B cell (primary cell): ENCODE results near the gene RASSF8. TPM values are rescaled to one million over a fixed set of nuclear protein-coding genes. Genes with fewer than 3 reads are reported as not detected.

ENCODE experiments used
- ATAC-seq: fragments of 200-7000 bp; cut with Tn5 transposase; one replicate; pipeline ENCODE4 v1.10.0; 2021; ENCODE audit warnings: low read depth, mild to moderate bottlenecking, moderate number of reproducible peaks, moderate library complexity
- CTCF ChIA-PET: fragments of 350-600 bp; sonication (Branson Sonifier 250); formaldehyde crosslinking; loops from one replicate; lab custom pipeline; 2021; ENCODE audit warnings: antibody characterized with exemption, inconsistent platforms; lab: Charles Lee
- POLR2A ChIA-PET: fragments of 350-600 bp; sonication (Branson Sonifier 250); formaldehyde crosslinking; loops from one replicate; lab custom pipeline; 2021; ENCODE audit warnings: antibody characterized with exemption; lab: Charles Lee
- DNase-seq: peaks from one replicate; pipeline ENCODE4 v3.0.0; 2013
- H2AFZ ChIP-seq: 2 replicates; pipeline ENCODE4 v1.6.1; 2012; ENCODE audit warnings: mild to moderate bottlenecking, low read depth, low read length; ENCODE audit not compliant: insufficient read depth, poor library complexity, severe bottlenecking
- H3K27ac ChIP-seq, 2 donors: 1 replicate in 1 of 2; 2 replicates in 1 of 2; pipeline ENCODE4 v1.5.1; 2012 to 2013; ENCODE audit warnings: low read length in 2 of 2, mild to moderate bottlenecking in 2 of 2, moderate library complexity in 1 of 2
- H3K27me3 ChIP-seq, 4 experiments: fragments of 200-600 bp in 1 of 4; sonication (generic) in 1 of 4; replicated peaks in 1 of 4; 1 replicate in 2 of 4; 2 replicates in 2 of 4; pipeline versions ENCODE4 v1.6.1 to v1.7.0; 2013 to 2016; ENCODE audit warnings: low read length in 3 of 4, mild to moderate bottlenecking in 2 of 4, mixed read lengths in 1 of 4, moderate library complexity in 1 of 4; ENCODE audit not compliant: insufficient read depth in 4 of 4, control insufficient read depth in 3 of 4; ENCODE audit errors: control extremely low read depth in 1 of 4
- H3K36me3 ChIP-seq, 2 experiments: replicated peaks in 1 of 2; 1 replicate in 1 of 2; 2 replicates in 1 of 2; pipeline versions ENCODE4 v1.6.1 to v1.7.1; 2013; ENCODE audit warnings: low read length in 1 of 2; ENCODE audit not compliant: insufficient read depth in 2 of 2, control insufficient read depth in 1 of 2; ENCODE audit errors: control extremely low read depth in 1 of 2, extremely low read depth in 1 of 2
- H3K4me1 ChIP-seq, 2 donors: fragments of 200-600 bp in 1 of 2; sonication (generic) in 1 of 2; 1 replicate in 1 of 2; 2 replicates in 1 of 2; pipeline versions ENCODE4 v1.5.1 to v1.6.1; 2013 to 2017; ENCODE audit warnings: low read length in 2 of 2; ENCODE audit not compliant: control insufficient read depth in 2 of 2, insufficient read depth in 2 of 2
- H3K4me2 ChIP-seq: replicated peaks from 2 replicates; pipeline ENCODE3; 2012; ENCODE audit warnings: mild to moderate bottlenecking, low read depth, low read length; ENCODE audit not compliant: poor library complexity, severe bottlenecking
- H3K4me3 ChIP-seq, 5 experiments: fragments of 200-600 bp in 1 of 5; sonication (generic) in 1 of 5; 1 replicate in 3 of 5; 2 replicates in 2 of 5; pipeline versions ENCODE4 v1.5.1 to v1.7.0; 2011 to 2016; ENCODE audit warnings: low read length in 4 of 5, mild to moderate bottlenecking in 4 of 5, low read depth in 2 of 5, control low read depth in 1 of 5, moderate library complexity in 1 of 5; ENCODE audit not compliant: insufficient read depth in 1 of 5; ENCODE audit errors: control extremely low read depth in 1 of 5, extremely low read depth in 1 of 5
- H3K79me2 ChIP-seq: fragments of 200-600 bp; sonication (generic); one replicate; pipeline ENCODE4 v1.6.0; 2016; ENCODE audit warnings: low read length; ENCODE audit not compliant: control insufficient read depth, insufficient read depth
- H3K9ac ChIP-seq: fragments of 200-600 bp; sonication (generic); 2 replicates; pipeline ENCODE4 v1.6.1; 2017; ENCODE audit warnings: mild to moderate bottlenecking, low read length, moderate library complexity
- H3K9me3 ChIP-seq, 3 donors: one replicate each; pipeline versions ENCODE4 v1.6.1 to v1.7.1; 2013; ENCODE audit warnings: low read length in 2 of 3; ENCODE audit not compliant: control insufficient read depth in 2 of 3, insufficient read depth in 1 of 3; ENCODE audit errors: control extremely low read depth in 1 of 3
- H4K20me1 ChIP-seq: 2 replicates; pipeline ENCODE4 v1.6.0; 2012; ENCODE audit warnings: mild to moderate bottlenecking, low read length; ENCODE audit not compliant: insufficient read depth, control insufficient read depth, poor library complexity, severe bottlenecking
- H3K27ac Mint-ChIP-seq: one replicate; pipeline ENCODE4 v1.8.0; 2021; ENCODE audit warnings: mixed read lengths
- H3K27me3 Mint-ChIP-seq: one replicate; pipeline ENCODE4 v1.8.0; 2021; ENCODE audit warnings: mixed read lengths
- H3K4me1 Mint-ChIP-seq: one replicate; pipeline ENCODE4 v1.8.0; 2021; ENCODE audit warnings: mixed read lengths
- H3K4me3 Mint-ChIP-seq: one replicate; pipeline ENCODE4 v1.8.0; 2021; ENCODE audit warnings: mixed read lengths
- H3K9me3 Mint-ChIP-seq: one replicate; pipeline ENCODE4 v1.8.0; 2022; ENCODE audit warnings: mixed read lengths; ENCODE audit not compliant: insufficient read depth
- EZH2 ChIP-seq: IDR thresholded peaks from 2 replicates; pipeline ENCODE4 v1.6.1; 2012; ENCODE audit warnings: borderline replicate concordance, low read depth, mild to moderate bottlenecking, moderate library complexity, low read length; ENCODE audit not compliant: insufficient read depth, poor library complexity, severe bottlenecking
- WGBS: methylation state at CpG from one replicate; pipeline ENCODE4 v1.1.5; 2013; ENCODE audit warnings: missing lambda C conversion rate; ENCODE audit not compliant: insufficient coverage; 5-methylcytosine and 5-hydroxymethylcytosine counted together
- intact Hi-C: fragments of 100-400 bp; cut with micrococcal nuclease; formaldehyde crosslinking; loops from one replicate; pipeline ENCODE4 v1.10.0; 2022
- polyA plus RNA-seq: library from polyadenylated mRNA; depleted of rRNA; stranded (reverse); fragments of >200 nt; gene quantifications from 2 replicates; pipeline ENCODE4 v1.2.3, GENCODE V29; 2012
- total RNA-seq, 2 donors: library from RNA; stranded (reverse); fragments of 120-200 nt in 1 of 2; gene quantifications; 1 replicate in 1 of 2; 2 replicates in 1 of 2; pipeline versions ENCODE4 v1.2.3 to v1.2.4, GENCODE V29; 2013 to 2022
- TF ChIP-seq, protein P1 (sequence below): fragments of 200-600 bp; IDR thresholded peaks from one replicate; pipeline ENCODE4 v1.8.0; 2022; ENCODE audit warnings: antibody characterized with exemption, mild to moderate bottlenecking

Gene RASSF8
- total and polyA plus RNA-seq, 2 donors (not counting 1 experiment from before 2014, with no cell fraction given) = 0.01 to 0.49 TPM

DNA sequence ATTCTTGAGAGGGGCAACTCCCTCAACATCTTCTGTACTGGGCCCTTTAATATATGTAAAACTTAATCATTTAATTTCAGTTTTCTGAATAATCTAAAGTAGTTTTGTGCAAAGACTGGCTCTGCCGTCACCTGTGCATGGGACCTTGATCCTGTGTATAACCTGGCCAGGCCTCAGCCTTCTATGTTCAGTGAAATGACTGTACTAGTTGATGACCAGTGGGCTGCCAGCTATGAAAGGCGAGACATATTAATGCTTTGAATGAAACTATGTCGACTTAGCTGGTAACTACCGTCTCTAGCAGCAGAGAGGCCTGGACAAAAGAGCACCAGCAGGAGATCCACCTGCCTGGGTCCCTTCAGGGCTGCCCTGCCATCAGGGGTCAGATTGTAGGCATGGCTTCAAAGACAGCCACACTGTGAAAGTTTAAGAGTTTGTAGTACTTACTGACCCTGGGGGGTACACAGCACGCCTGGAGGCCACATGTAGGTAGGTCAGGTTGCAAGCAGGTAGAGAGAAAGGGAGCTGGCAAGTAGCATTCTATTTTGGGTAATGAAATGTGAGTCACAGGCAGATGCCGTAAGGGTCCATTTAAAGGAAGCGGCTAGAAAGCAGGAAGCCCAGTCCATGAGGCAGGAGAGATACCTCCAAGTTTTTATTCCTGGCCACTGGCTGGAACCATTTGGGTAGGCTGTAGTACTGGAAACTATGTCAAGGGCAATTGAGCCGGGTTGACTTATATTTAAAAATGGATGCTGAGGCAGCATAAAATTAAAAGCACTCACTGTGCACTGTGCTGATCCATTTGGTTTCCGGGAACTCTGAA lies 89.1 kb downstream of the RASSF8 start:
- no peak overlapping the region for H2AFZ ChIP-seq
- H3K4me2 ChIP-seq = no peak overlapping the region
- WGBS = 95% methylated on average over 8 of the region's 9 CpGs
- ATAC-seq = no peak
- H4K20me1 ChIP-seq = no peaks in the 10 kb centered on the region
- TF ChIP-seq, protein P1, sequence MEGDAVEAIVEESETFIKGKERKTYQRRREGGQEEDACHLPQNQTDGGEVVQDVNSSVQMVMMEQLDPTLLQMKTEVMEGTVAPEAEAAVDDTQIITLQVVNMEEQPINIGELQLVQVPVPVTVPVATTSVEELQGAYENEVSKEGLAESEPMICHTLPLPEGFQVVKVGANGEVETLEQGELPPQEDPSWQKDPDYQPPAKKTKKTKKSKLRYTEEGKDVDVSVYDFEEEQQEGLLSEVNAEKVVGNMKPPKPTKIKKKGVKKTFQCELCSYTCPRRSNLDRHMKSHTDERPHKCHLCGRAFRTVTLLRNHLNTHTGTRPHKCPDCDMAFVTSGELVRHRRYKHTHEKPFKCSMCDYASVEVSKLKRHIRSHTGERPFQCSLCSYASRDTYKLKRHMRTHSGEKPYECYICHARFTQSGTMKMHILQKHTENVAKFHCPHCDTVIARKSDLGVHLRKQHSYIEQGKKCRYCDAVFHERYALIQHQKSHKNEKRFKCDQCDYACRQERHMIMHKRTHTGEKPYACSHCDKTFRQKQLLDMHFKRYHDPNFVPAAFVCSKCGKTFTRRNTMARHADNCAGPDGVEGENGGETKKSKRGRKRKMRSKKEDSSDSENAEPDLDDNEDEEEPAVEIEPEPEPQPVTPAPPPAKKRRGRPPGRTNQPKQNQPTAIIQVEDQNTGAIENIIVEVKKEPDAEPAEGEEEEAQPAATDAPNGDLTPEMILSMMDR = no peak
- TF ChIP-seq EZH2 = no peak
- no peaks in the 10 kb centered on the region for H3K27me3 Mint-ChIP-seq
- H3K4me1 ChIP-seq = no peaks in the 10 kb centered on the region
- no peaks in the 10 kb centered on the region for H3K4me1 Mint-ChIP-seq
- CTCF ChIA-PET = no interaction called here
- intact Hi-C loops = no loop called here
- no peaks in the 10 kb centered on the region for H3K36me3 ChIP-seq
- no peaks in the 10 kb centered on the region for H3K79me2 ChIP-seq
- no peaks in the 10 kb centered on the region for H3K9me3 ChIP-seq
- H3K4me3 ChIP-seq = no peak overlapping the region
- no peak overlapping the region for H3K4me3 Mint-ChIP-seq
- no peak overlapping the region for H3K9ac ChIP-seq
- no peak for DNase-seq
- H3K27ac Mint-ChIP-seq = no peak overlapping the region
- H3K9me3 Mint-ChIP-seq = no peaks in the 10 kb centered on the region
- POLR2A ChIA-PET = no interaction called here
- peaks cover 0 to 3% (median 0%) of the 10 kb centered on the region in 4 experiments for H3K27me3 ChIP-seq
- H3K27ac ChIP-seq = no peak overlapping the region

DNA sequence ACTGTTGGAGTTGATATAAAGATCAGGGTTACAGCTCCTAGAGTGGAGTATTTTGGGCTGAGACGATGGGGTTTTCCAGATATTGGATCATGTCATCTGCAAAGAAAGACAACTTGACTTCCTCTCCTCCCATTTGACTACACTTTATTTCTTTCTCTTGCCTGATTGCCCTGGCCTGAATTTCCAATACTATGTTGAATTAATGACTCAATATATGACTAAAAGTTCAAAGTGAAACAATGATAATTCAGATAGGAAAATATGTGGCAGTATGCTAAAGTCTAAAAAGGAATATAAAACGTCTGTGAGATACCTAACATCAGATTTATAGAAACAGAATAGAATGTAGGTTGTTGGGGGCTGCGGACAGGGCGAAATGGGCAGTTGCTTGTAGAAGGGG lies 94.2 kb downstream of the RASSF8 start:
- intact Hi-C loops = no loop called here
- H3K4me3 ChIP-seq = no peak overlapping the region
- peaks cover 0 to 3% (median 0%) of the 10 kb centered on the region in 4 experiments for H3K27me3 ChIP-seq
- no peaks in the 10 kb centered on the region for H3K9me3 Mint-ChIP-seq
- DNase-seq = no peak
- no peaks in the 10 kb centered on the region for H3K4me1 Mint-ChIP-seq
- no peaks in the 10 kb centered on the region for H4K20me1 ChIP-seq
- CTCF ChIA-PET = no interaction called here
- no peak overlapping the region for H3K4me2 ChIP-seq
- no peak for ATAC-seq
- TF ChIP-seq, protein P1 = no peak
- TF ChIP-seq EZH2 = no peak
- H3K4me3 Mint-ChIP-seq = no peak overlapping the region
- POLR2A ChIA-PET = no interaction called here
- H3K9me3 ChIP-seq = no peaks in the 10 kb centered on the region
- WGBS = no CpG with 5 or more reads among the region's 4 CpGs
- H3K27ac ChIP-seq = no peak overlapping the region
- no peaks in the 10 kb centered on the region for H3K79me2 ChIP-seq
- H2AFZ ChIP-seq = no peak overlapping the region
- no peaks in the 10 kb centered on the region for H3K4me1 ChIP-seq
- H3K9ac ChIP-seq = no peak overlapping the region
- H3K27ac Mint-ChIP-seq = no peak overlapping the region
- H3K36me3 ChIP-seq = no peaks in the 10 kb centered on the region
- no peaks in the 10 kb centered on the region for H3K27me3 Mint-ChIP-seq
